Gastroesophageal sphincter (tissue), 4 donors: ENCODE measurements around the gene ZP3. TPM values are rescaled to one million over a fixed set of nuclear protein-coding genes. Genes with fewer than 3 reads are reported as not detected.

Experiments used
- ATAC-seq: fragments of 150-250 bp; one replicate; pipeline ENCODE4 v1.9.1; 2016; ENCODE audit warnings: mild to moderate bottlenecking, moderate library complexity
- H3K27ac ChIP-seq, 4 donors: fragments of 200-600 bp; sonication (generic) in 3 of 4; 1 replicate in 3 of 4; 2 replicates in 1 of 4; pipeline ENCODE4 v1.5.1; 2016 to 2019
- H3K27me3 ChIP-seq: fragments of 200-600 bp; sonication (generic); one replicate; pipeline ENCODE4 v1.5.1; 2019
- H3K36me3 ChIP-seq, 2 donors: fragments of 200-600 bp; sonication (generic); one replicate each; pipeline ENCODE4 v1.5.1; 2019; ENCODE audit warnings: control low read depth in 1 of 2
- H3K4me1 ChIP-seq, 3 donors: fragments of 200-600 bp; sonication (generic); 1 replicate in 2 of 3; 2 replicates in 1 of 3; pipeline ENCODE4 v1.5.1; 2016 to 2019; ENCODE audit warnings: control low read depth in 2 of 3
- H3K4me3 ChIP-seq, 2 donors: fragments of 200-600 bp; sonication (generic); one replicate each; pipeline ENCODE4 v1.5.1; 2019; ENCODE audit warnings: mild to moderate bottlenecking in 1 of 2, moderate library complexity in 1 of 2
- H3K9me3 ChIP-seq, 3 donors: fragments of 200-600 bp; sonication (generic); one replicate each; pipeline ENCODE4 v1.5.1; 2017 to 2019; ENCODE audit warnings: control low read depth in 2 of 3
- CTCF ChIP-seq, 4 experiments: fragments of 200-600 bp in 2 of 4; fragments of 450-650 bp in 2 of 4; sonication (generic) in 1 of 4; IDR thresholded peaks; one replicate each; pipeline ENCODE4 v1.5.1; 2017 to 2019; ENCODE audit warnings: antibody characterized with exemption in 4 of 4, mild to moderate bottlenecking in 2 of 4, moderate library complexity in 2 of 4
- EP300 ChIP-seq: sonication (generic); formaldehyde crosslinking; IDR thresholded peaks from one replicate; pipeline ENCODE4 v1.6.1; 2017; ENCODE audit warnings: antibody characterized with exemption, mild to moderate bottlenecking
- POLR2A ChIP-seq, 2 donors: fragments of 450-650 bp; IDR thresholded peaks; one replicate each; pipeline ENCODE4 v1.6.1; 2017; ENCODE audit warnings: antibody characterized with exemption in 2 of 2, mild to moderate bottlenecking in 2 of 2, moderate library complexity in 1 of 2
- POLR2AphosphoS5 ChIP-seq: sonication (generic); formaldehyde crosslinking; IDR thresholded peaks from one replicate; pipeline ENCODE4 v1.6.1; 2017; ENCODE audit warnings: antibody characterized with exemption
- WGBS, 2 donors: methylation state at CpG; one replicate each; pipeline ENCODE4 v1.1.5; 2018; ENCODE audit warnings: low coverage in 1 of 2; 5-methylcytosine and 5-hydroxymethylcytosine counted together
- total RNA-seq, 4 donors: library from RNA; depleted of rRNA; stranded (reverse); fragments of >200 nt; gene quantifications; one replicate each; pipeline ENCODE4 v1.1.0, GENCODE V29; 2016

Gene ZP3
- total RNA-seq = 1 to 10 TPM in 1 of 4 donors, under 1 TPM in 3; 0.20 to 4.7 (median 0.31) TPM

- ATAC-seq = no peak
- H3K27me3 ChIP-seq = peaks cover 30% of the 10 kb centered on the region
- no peak for TF ChIP-seq CTCF (IDR thresholded peaks at IDR 0.05)
- TF ChIP-seq POLR2AphosphoS5 = no peak
- no peak for TF ChIP-seq EP300
- TF ChIP-seq POLR2A (IDR thresholded peaks at IDR 0.05) = no peak
- no peaks in the 10 kb centered on the region for H3K4me1 ChIP-seq
- no peak within 1 kb of the TSS for H3K4me3 ChIP-seq
- H3K27ac ChIP-seq = no peak within 1 kb of the TSS
- 51 to 86% methylated on average over 2 to 5 of the region's 10 CpGs for WGBS, 2 donors
- H3K36me3 ChIP-seq = no peaks in the 10 kb centered on the region
- peaks cover 0 to 7% (median 0%) of the 10 kb centered on the region in 3 donors for H3K9me3 ChIP-seq
Measured at GRCh38 chr7:76424413-76425111, at the start of gene ZP3. ZP3 (plus strand) TSS chr7:76424950; CDS start chr7:76424965, 15 bp downstream.

GRCh38 chr7:76375251-76375650 is 49.5 kb upstream of the ZP3 start:
- Histone ChIP-seq H3K27me3 (no peaks in the 10 kb centered on the region), H3K27ac (no peak overlapping the region), H3K36me3 (no peaks in the 10 kb centered on the region), H3K4me1 (peaks cover 0 to 24% (median under 1%) of the 10 kb centered on the region in 3 donors), H3K9me3 (no peaks in the 10 kb centered on the region), H3K4me3 (no peak overlapping the region)
- no peak for ATAC-seq
- WGBS, 2 donors = 69 to 91% methylated on average over 6 to 9 of the region's 9 CpGs
- TF ChIP-seq EP300 (no peak), POLR2A (IDR thresholded peaks at IDR 0.05) (no peak), POLR2AphosphoS5 (no peak), CTCF (IDR thresholded peaks at IDR 0.05) (no peak)

- no peaks in the 10 kb centered on the region for H3K27me3 ChIP-seq
- 68 to 86% methylated on average over 2 to 4 of the region's 9 CpGs for WGBS, 2 donors
- no peak for ATAC-seq
- H3K4me1 ChIP-seq = peaks cover 0 to 33% (median 7%) of the 10 kb centered on the region in 3 donors
- no peaks in the 10 kb centered on the region for H3K36me3 ChIP-seq
- no peak overlapping the region for H3K4me3 ChIP-seq
- H3K27ac ChIP-seq = no peak overlapping the region
- H3K9me3 ChIP-seq = no peaks in the 10 kb centered on the region
- TF ChIP-seq CTCF (IDR thresholded peaks at IDR 0.05) (no peak), EP300 (no peak), POLR2AphosphoS5 (no peak), POLR2A (IDR thresholded peaks at IDR 0.05) (no peak)
Measured at GRCh38 chr7:76377186-76377918, 47.4 kb upstream of the ZP3 start.

GRCh38 chr7:76380623-76380966 is 44.2 kb upstream of the ZP3 start:
- TF ChIP-seq CTCF (IDR thresholded peaks at IDR 0.05) (no peak), EP300 (no peak), POLR2AphosphoS5 (no peak), POLR2A (IDR thresholded peaks at IDR 0.05) (no peak)
- 44% methylated on average over 5 of the region's 7 CpGs; no CpG with 5 or more reads in 1 of the 2 donors for WGBS, 2 donors
- H3K4me3 ChIP-seq = peak overlapping the region in 1 of 2 donors; percentile 48
- no peaks in the 10 kb centered on the region for H3K27me3 ChIP-seq
- no peaks in the 10 kb centered on the region for H3K36me3 ChIP-seq
- no peaks in the 10 kb centered on the region for H3K9me3 ChIP-seq
- peaks cover 0 to 24% (median 7%) of the 10 kb centered on the region in 3 donors for H3K4me1 ChIP-seq
- H3K27ac ChIP-seq = peak overlapping the region; percentile 76 to 93 (median 92)
- ATAC-seq = no peak
